Heart right ventricle (tissue), 16 donors: ENCODE results near the gene ITSN2. TPM values are rescaled to one million over a fixed set of nuclear protein-coding genes. Genes with fewer than 3 reads are reported as not detected.
A peak's percentile ranks its signal among the peaks of the same experiment; 100 is the strongest.

Experiments
- ATAC-seq, 8 donors: fragments of 200-7000 bp; cut with Tn5 transposase; one replicate each; pipeline ENCODE4 v1.9.1; 2020; ENCODE audit warnings: mild to moderate bottlenecking in 8 of 8, moderate library complexity in 8 of 8, moderate number of reproducible peaks in 1 of 8
- DNase-seq, 2 donors: peaks; one replicate each; pipeline ENCODE4 v3.0.0-alpha.2; 2020
- H3K27ac ChIP-seq, 10 donors: fragments of 200-600 bp; sonication (generic) in 2 of 10; one replicate each; pipeline versions ENCODE4 v1.5.0 to v1.8.0; 2020 to 2022; ENCODE audit warnings: mild to moderate bottlenecking in 3 of 10
- H3K27me3 ChIP-seq, 7 donors: fragments of 200-600 bp; one replicate each; pipeline ENCODE4 v1.8.0; 2021 to 2022; ENCODE audit warnings: mild to moderate bottlenecking in 2 of 7
- H3K36me3 ChIP-seq, 9 donors: fragments of 200-600 bp; sonication (generic) in 1 of 9; one replicate each; pipeline versions ENCODE4 v1.5.0 to v1.8.0; 2020 to 2022; ENCODE audit warnings: mild to moderate bottlenecking in 2 of 9
- H3K4me1 ChIP-seq, 9 donors: fragments of 200-600 bp; sonication (generic) in 1 of 9; one replicate each; pipeline versions ENCODE4 v1.5.0 to v1.8.0; 2020 to 2022; ENCODE audit warnings: mild to moderate bottlenecking in 4 of 9
- H3K4me3 ChIP-seq, 10 donors: fragments of 200-600 bp; sonication (generic) in 2 of 10; one replicate each; pipeline versions ENCODE4 v1.5.0 to v1.8.0; 2020 to 2022; ENCODE audit warnings: mild to moderate bottlenecking in 7 of 10, moderate library complexity in 2 of 10
- H3K9me3 ChIP-seq, 11 donors: fragments of 200-600 bp in 10 of 11; sonication (generic) in 2 of 11; one replicate each; pipeline versions ENCODE4 v1.5.0 to v1.8.0; 2013 to 2022; ENCODE audit warnings: mild to moderate bottlenecking in 2 of 11, control low read depth in 1 of 11, moderate library complexity in 1 of 11
- CTCF ChIP-seq, 9 donors: fragments of 200-600 bp; sonication (generic) in 2 of 9; IDR thresholded peaks; one replicate each; pipeline versions ENCODE4 v1.5.0 to v1.8.0; 2021 to 2022; ENCODE audit warnings: antibody characterized with exemption in 9 of 9, mild to moderate bottlenecking in 5 of 9, moderate library complexity in 1 of 9
- WGBS, 2 donors: extraction: QIAGEN DNeasy Blood & Tissue Kit; methylation state at CpG; one replicate each; pipeline ENCODE4 v1.1.7; 2013; ENCODE audit warnings: inconsistent platforms in 1 of 2; 5-methylcytosine and 5-hydroxymethylcytosine counted together
- intact Hi-C, 10 donors: fragments of 100-400 bp; cut with DNase I; formaldehyde crosslinking; loops; one replicate each; pipeline versions ENCODE4 v1.11.1 to v1.14.2; 2022
- polyA plus RNA-seq, 2 donors: library from polyadenylated mRNA; stranded (reverse); fragments of 200-250 nt; gene quantifications; one replicate each; pipeline ENCODE4 v1.2.3, GENCODE V29; 2013
- total RNA-seq, 10 donors: library from RNA; stranded (reverse); fragmentation: NEBNext Ultra II Directional in 3 of 10; extraction: Animal tissue kit (Norgen Biotek cat#: 25700) in 3 of 10; gene quantifications; one replicate each; pipeline versions ENCODE4 v1.2.1 to v1.2.4, GENCODE V29; 2021 to 2023
- donor health status: Arrhythmogenic right ventricular cardiomyopathy.
- donor health status: ischemic (EF 13 %, LVEDD 7.1; RV severe dilation, severe dysfunction).
- donor health status: healthy with polysubstance abuse.
- donor health status: DM: no; HTN: yes; CAD: no.
- donor health status: DM: no; HTN: no; CAD: no.
- donor health status: ischemic (EF 25% LVEDD 6.9; RV normal size, moderate dysfunction).
- donor health status: ischemic (EF 25% LVEDD 5.7; RV mildly dilated, moderate dysfunction).
- donor health status: healthy.
- donor health status: DM: yes; HTN: yes; CAD: no.
- donor health status: Ischemic cardiomyopathy.
- donor health status: ischemic (EF 35%, LVEDD 5.7; RV mildly dilated, moderate dysfunction).
- donor health status: nonischemic (EF 11% LVEDD 7.7; RV severe dilation, severe dysfunction).
- donor health status: DM: yes; HTN: yes; CAD: no.
- donor health status: PGD.
- donor health status: ischemic (EF 29% LVEDD 5.4; RV normal size, mild dysfunction).
- donor health status: nonischemic (EF 23%, LVEDD 6.1; RV moderate dilation, normal function).

Gene ITSN2
- total and polyA plus RNA-seq, 12 donors: 16.8 to 49.8 (median 38.2) TPM

- Histone ChIP-seq H3K36me3 (peaks cover 0 to 47% (median 0%) of the 10 kb centered on the region in 9 donors), H3K9me3 (no peaks in the 10 kb centered on the region), H3K4me1 (no peaks in the 10 kb centered on the region), H3K4me3 (no peak overlapping the region), H3K27me3 (no peaks in the 10 kb centered on the region), H3K27ac (no peak overlapping the region)
- DNase-seq: no peak
- no peak for TF ChIP-seq CTCF (IDR thresholded peaks at IDR 0.05)
- 87 to 89% methylated on average over 4 of the region's 4 CpGs for WGBS, 2 donors
- no peak for ATAC-seq
- intact Hi-C loops: loop anchor here in 5 of 10 donors (5.0 to 10.0 kb wide), 3 partner anchors 151 to 156 kb away; no protein-coding TSS in a partner anchor
Observed at GRCh38 chr2:24231461-24231881, 128.9 kb downstream of the ITSN2 start.

- ATAC-seq: no peak
- Histone ChIP-seq H3K9me3 (no peaks in the 10 kb centered on the region), H3K4me1 (no peaks in the 10 kb centered on the region), H3K4me3 (no peak overlapping the region), H3K27ac (no peak overlapping the region), H3K27me3 (no peaks in the 10 kb centered on the region), H3K36me3 (peaks cover 0 to 52% (median 0%) of the 10 kb centered on the region in 9 donors)
- 47 to 59% methylated on average over 1 of the region's 1 CpG for WGBS, 2 donors
- no peak for DNase-seq
- peak in 7 of 9 donors; percentile 19 to 57 (median 45) for TF ChIP-seq CTCF (IDR thresholded peaks at IDR 0.05)
- intact Hi-C loops: loop anchor here in 5 of 10 donors (2.0 to 10.0 kb wide), 3 partner anchors 154 to 156 kb away; no protein-coding TSS in a partner anchor
Observed at GRCh38 chr2:24228470-24228869, 131.9 kb downstream of the ITSN2 start.

- no peak overlapping the region for H3K4me3 ChIP-seq
- TF ChIP-seq CTCF (IDR thresholded peaks at IDR 0.05): no peak
- DNase-seq: no peak
- no peaks in the 10 kb centered on the region for H3K9me3 ChIP-seq
- H3K27ac ChIP-seq: no peak overlapping the region
- H3K27me3 ChIP-seq: no peaks in the 10 kb centered on the region
- no peaks in the 10 kb centered on the region for H3K4me1 ChIP-seq
- ATAC-seq: no peak
- WGBS, 2 donors: 95% methylated on average over 9 of the region's 9 CpGs
- intact Hi-C loops: loop anchor here in 4 of 10 donors (5.0 to 10.0 kb wide), 2 partner anchors 157 to 159 kb away; no protein-coding TSS in a partner anchor
- peaks cover 0 to 53% (median 8%) of the 10 kb centered on the region in 9 donors for H3K36me3 ChIP-seq
Observed at GRCh38 chr2:24225499-24226242, 134.7 kb downstream of the ITSN2 start.

GRCh38 chr2:24222946-24223345 lies 137.4 kb downstream of the ITSN2 start:
- intact Hi-C loops: loop anchor here in 1 of 10 donors (10.0 kb wide), 1 partner anchor 162 kb away; no protein-coding TSS in a partner anchor
- DNase-seq (no peak), ATAC-seq (no peak)
- WGBS, 2 donors: 79 to 82% methylated on average over 6 of the region's 6 CpGs
- no peak overlapping the region for H3K4me3 ChIP-seq
- H3K36me3 ChIP-seq: peaks cover 0 to 75% (median 33%) of the 10 kb centered on the region in 9 donors
- H3K9me3 ChIP-seq: no peaks in the 10 kb centered on the region
- no peaks in the 10 kb centered on the region for H3K27me3 ChIP-seq
- H3K4me1 ChIP-seq: no peaks in the 10 kb centered on the region
- H3K27ac ChIP-seq: no peak overlapping the region
- no peak for TF ChIP-seq CTCF (IDR thresholded peaks at IDR 0.05)
